ENCODE data around the gene SH3PXD2A.

DNA sequence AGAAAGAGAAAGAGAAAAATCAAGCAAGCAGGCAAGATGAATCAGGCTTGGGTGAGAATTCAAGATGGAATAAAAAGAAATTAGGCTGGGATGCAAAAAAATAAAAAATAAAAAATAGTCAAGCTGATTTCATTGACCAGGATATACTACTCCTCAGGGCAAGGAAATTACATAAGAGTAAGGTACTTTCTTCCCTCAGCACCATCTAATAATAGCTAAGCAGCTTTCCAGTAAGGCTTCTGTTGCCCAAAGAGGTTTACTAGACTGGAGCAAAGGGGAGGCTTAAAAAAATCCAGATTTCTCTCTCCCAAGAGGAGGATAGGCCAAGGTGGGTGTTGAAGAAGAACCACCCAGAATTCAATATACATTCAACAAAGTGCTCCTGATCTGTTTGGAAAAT is 268.3 kb downstream of the SH3PXD2A start:
- TF ChIP-seq CTCF (IDR thresholded peaks at IDR 0.05) (no peak), EZH2 (IDR thresholded peaks at IDR 0.05; ENCODE audit: borderline replicate concordance, insufficient read depth, low read depth, low read length, poor library complexity, severe bottlenecking) (no peak)
